Measurements from ENCODE around the gene TACC2. TPM values are rescaled to one million over a fixed set of nuclear protein-coding genes. Genes with fewer than 3 reads are reported as not detected.

The TACC2 gene
- total and polyA plus RNA-seq, 12 donors: 68.1 to 451 (median 364) TPM

DNA sequence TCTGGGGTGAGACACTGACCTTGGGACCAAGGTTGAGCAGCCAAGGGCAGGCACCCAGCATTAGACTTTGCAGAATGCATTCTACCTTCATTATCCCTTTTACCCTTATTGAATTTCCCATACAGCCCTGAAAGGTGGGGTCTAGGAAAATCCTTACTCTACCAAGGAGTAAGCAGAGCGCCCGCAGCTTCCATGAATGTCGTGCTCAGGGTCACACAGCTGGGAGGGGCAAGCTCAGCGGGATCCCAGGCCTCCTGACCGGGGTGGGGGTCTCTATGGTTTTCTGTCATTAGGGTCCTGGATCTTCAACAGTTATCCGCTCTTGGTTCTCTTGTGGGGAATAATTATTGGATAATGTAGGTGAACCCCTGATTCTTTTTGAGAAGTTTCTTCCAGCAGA, 251.4 kb downstream of the TACC2 start:
- intact Hi-C loops (cut with DNase I): no loop called here
- peaks cover 0 to 16% (median 6%) of the 10 kb centered on the region in 9 donors for H3K4me1 ChIP-seq
- ATAC-seq (no peak), DNase-seq (no peak)
- no peak overlapping the region for H3K27ac ChIP-seq
- WGBS, 2 donors: 96 to 98% methylated on average over 6 of the region's 6 CpGs
- no peaks in the 10 kb centered on the region for H3K27me3 ChIP-seq
- H3K4me3 ChIP-seq: no peak overlapping the region
- H3K9me3 ChIP-seq: no peaks in the 10 kb centered on the region
- peaks cover 0 to 100% (median 57%) of the 10 kb centered on the region in 9 donors for H3K36me3 ChIP-seq
- TF ChIP-seq, protein P1, sequence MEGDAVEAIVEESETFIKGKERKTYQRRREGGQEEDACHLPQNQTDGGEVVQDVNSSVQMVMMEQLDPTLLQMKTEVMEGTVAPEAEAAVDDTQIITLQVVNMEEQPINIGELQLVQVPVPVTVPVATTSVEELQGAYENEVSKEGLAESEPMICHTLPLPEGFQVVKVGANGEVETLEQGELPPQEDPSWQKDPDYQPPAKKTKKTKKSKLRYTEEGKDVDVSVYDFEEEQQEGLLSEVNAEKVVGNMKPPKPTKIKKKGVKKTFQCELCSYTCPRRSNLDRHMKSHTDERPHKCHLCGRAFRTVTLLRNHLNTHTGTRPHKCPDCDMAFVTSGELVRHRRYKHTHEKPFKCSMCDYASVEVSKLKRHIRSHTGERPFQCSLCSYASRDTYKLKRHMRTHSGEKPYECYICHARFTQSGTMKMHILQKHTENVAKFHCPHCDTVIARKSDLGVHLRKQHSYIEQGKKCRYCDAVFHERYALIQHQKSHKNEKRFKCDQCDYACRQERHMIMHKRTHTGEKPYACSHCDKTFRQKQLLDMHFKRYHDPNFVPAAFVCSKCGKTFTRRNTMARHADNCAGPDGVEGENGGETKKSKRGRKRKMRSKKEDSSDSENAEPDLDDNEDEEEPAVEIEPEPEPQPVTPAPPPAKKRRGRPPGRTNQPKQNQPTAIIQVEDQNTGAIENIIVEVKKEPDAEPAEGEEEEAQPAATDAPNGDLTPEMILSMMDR (IDR thresholded peaks at IDR 0.05): no peak

DNA sequence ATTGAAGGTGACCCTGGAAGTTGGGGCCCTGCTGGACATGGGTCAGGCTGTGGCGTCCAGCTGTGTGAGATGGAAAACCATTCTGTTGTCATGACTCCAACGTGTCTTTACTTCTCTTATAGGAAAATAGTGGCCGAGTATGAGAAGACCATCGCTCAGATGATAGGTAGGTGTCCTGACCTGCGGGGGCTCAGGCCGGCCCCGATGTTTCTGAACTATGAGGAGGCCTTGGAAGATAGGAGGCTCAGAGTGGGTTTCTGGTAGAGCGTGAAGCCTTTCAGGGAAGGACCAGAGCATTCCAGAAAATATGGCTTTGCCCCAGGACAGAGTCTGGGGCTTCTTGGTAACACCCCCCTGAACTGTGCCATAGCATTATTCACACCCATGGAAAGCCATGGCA, 252.9 kb downstream of the TACC2 start:
- Histone ChIP-seq H3K27ac (no peak overlapping the region), H3K4me1 (peaks cover 0 to 19% (median 6%) of the 10 kb centered on the region in 9 donors), H3K36me3 (peaks cover 0 to 100% (median 52%) of the 10 kb centered on the region in 9 donors), H3K9me3 (no peaks in the 10 kb centered on the region), H3K4me3 (no peak overlapping the region), H3K27me3 (no peaks in the 10 kb centered on the region)
- no peak for ATAC-seq
- no peak for DNase-seq
- 93 to 97% methylated on average over 8 of the region's 8 CpGs for WGBS, 2 donors
- TF ChIP-seq, protein P1 (IDR thresholded peaks at IDR 0.05): no peak
- intact Hi-C loops (cut with DNase I): no loop called here

GRCh38 chr10:122243550-122243949, 254.6 kb downstream of the TACC2 start:
- Histone ChIP-seq H3K27ac (peak overlapping the region in 2 of 10 donors; percentile 13 to 26), H3K27me3 (no peaks in the 10 kb centered on the region), H3K9me3 (no peaks in the 10 kb centered on the region), H3K4me3 (no peak overlapping the region), H3K36me3 (peaks cover 0 to 95% (median 36%) of the 10 kb centered on the region in 9 donors), H3K4me1 (peaks cover 0 to 30% (median 7%) of the 10 kb centered on the region in 9 donors)
- DNase-seq: no peak
- TF ChIP-seq, protein P1 (IDR thresholded peaks at IDR 0.05): no peak
- ATAC-seq: peak in 1 of 8 donors; percentile 28
- 74 to 83% methylated on average over 2 of the region's 2 CpGs for WGBS, 2 donors
- intact Hi-C loops (cut with DNase I): no loop called here

GRCh38 chr10:122244001-122244975, 255.3 kb downstream of the TACC2 start:
- no peak for ATAC-seq
- Histone ChIP-seq H3K36me3 (peaks cover 0 to 95% (median 36%) of the 10 kb centered on the region in 9 donors), H3K27ac (peak overlapping the region in 5 of 10 donors; percentile 13 to 34 (median 25)), H3K9me3 (no peaks in the 10 kb centered on the region), H3K4me1 (peaks cover 0 to 37% (median 8%) of the 10 kb centered on the region in 9 donors), H3K4me3 (no peak overlapping the region), H3K27me3 (no peaks in the 10 kb centered on the region)
- TF ChIP-seq, protein P1 (IDR thresholded peaks at IDR 0.05): no peak
- intact Hi-C loops (cut with DNase I): no loop called here
- DNase-seq: no peak
- 61 to 71% methylated on average over 11 of the region's 11 CpGs for WGBS, 2 donors
